Measurements from ENCODE around the gene DBNDD1.

Gene DBNDD1

GRCh38 chr16:90027611-90028010, 8.4 kb upstream of the DBNDD1 start:
- ChIA-PET CTCF (no interaction called here), POLR2A (no interaction called here)
- no peak for TF ChIP-seq CTBP1 (IDR thresholded peaks at IDR 0.05; ENCODE audit: borderline replicate concordance)
- TF ChIP-seq ZNF384 (IDR thresholded peaks at IDR 0.05): no peak
- TF ChIP-seq ARNT (IDR thresholded peaks at IDR 0.05): no peak
- TF ChIP-seq PKNOX1 (IDR thresholded peaks at IDR 0.05): no peak
- no peak for TF ChIP-seq NFRKB (IDR thresholded peaks at IDR 0.05)
- TF ChIP-seq ELF4 (IDR thresholded peaks at IDR 0.05): no peak
- no peak for TF ChIP-seq HDGF (IDR thresholded peaks at IDR 0.05; ENCODE audit: borderline replicate concordance)
- no peak for DNase-seq (ENCODE audit: extremely low spot score)

GRCh38 chr16:90026135-90026534, 6.9 kb upstream of the DBNDD1 start:
- no peak for TF ChIP-seq PKNOX1 (IDR thresholded peaks at IDR 0.05)
- no peak for TF ChIP-seq ARNT (IDR thresholded peaks at IDR 0.05)
- TF ChIP-seq NFRKB (IDR thresholded peaks at IDR 0.05): no peak
- no peak for TF ChIP-seq SP1 (IDR thresholded peaks at IDR 0.05)
- TF ChIP-seq L3MBTL2 (conservative IDR thresholded peaks at IDR 0.05): no peak
- TF ChIP-seq TARDBP (IDR thresholded peaks at IDR 0.05): no peak
- TF ChIP-seq ELF4 (IDR thresholded peaks at IDR 0.05): no peak
- TF ChIP-seq SUZ12 (IDR thresholded peaks at IDR 0.05): no peak
- no peak for TF ChIP-seq LEF1 (IDR thresholded peaks at IDR 0.05; ENCODE audit: borderline replicate concordance)
- TF ChIP-seq ZNF384 (IDR thresholded peaks at IDR 0.05): no peak
- no peak for TF ChIP-seq FOXK2 (IDR thresholded peaks at IDR 0.05)
- no peak for TF ChIP-seq CTBP1 (IDR thresholded peaks at IDR 0.05; ENCODE audit: borderline replicate concordance)
- no peak for TF ChIP-seq FOXM1 (IDR thresholded peaks at IDR 0.05; ENCODE audit: borderline replicate concordance)
- TF ChIP-seq BHLHE40 (IDR thresholded peaks at IDR 0.05; ENCODE audit: borderline replicate concordance): no peak
- no peak for TF ChIP-seq HDGF (IDR thresholded peaks at IDR 0.05; ENCODE audit: borderline replicate concordance)
- CTCF ChIA-PET: no interaction called here
- DNase-seq (ENCODE audit: extremely low spot score): no peak
- POLR2A ChIA-PET: interaction anchor here (0.8 kb wide), 1 partner anchor 9 kb away, joined by 3 read pairs; no protein-coding TSS in a partner anchor

GRCh38 chr16:90023078-90023447, 3.8 kb upstream of the DBNDD1 start:
- TF ChIP-seq ARNT (IDR thresholded peaks at IDR 0.05) (no peak), HDGF (IDR thresholded peaks at IDR 0.05; ENCODE audit: borderline replicate concordance) (no peak), TARDBP (IDR thresholded peaks at IDR 0.05) (no peak), ZNF384 (IDR thresholded peaks at IDR 0.05) (no peak), L3MBTL2 (conservative IDR thresholded peaks at IDR 0.05) (no peak), FOXM1 (IDR thresholded peaks at IDR 0.05; ENCODE audit: borderline replicate concordance) (no peak), NFRKB (IDR thresholded peaks at IDR 0.05) (no peak), PKNOX1 (IDR thresholded peaks at IDR 0.05) (no peak)
- ChIA-PET POLR2A (interaction anchor here (0.7 to 2.3 kb wide), 4 partner anchors 10 to 150 kb away, joined by 3 to 5 read pairs (median 4); partner anchors contain the start of gene TCF25), CTCF (no interaction called here)
- no peak for DNase-seq (ENCODE audit: extremely low spot score)

- DNase-seq (ENCODE audit: extremely low spot score): peak; percentile 97
- ChIA-PET POLR2A (interaction anchor here (0.7 to 2.3 kb wide), 5 partner anchors 9 to 149 kb away, joined by 3 to 5 read pairs (median 3); partner anchors contain the start of gene TCF25), CTCF (no interaction called here)
- TF ChIP-seq PKNOX1 (IDR thresholded peaks at IDR 0.05) (no peak), CTBP1 (IDR thresholded peaks at IDR 0.05; ENCODE audit: borderline replicate concordance) (peak; percentile 49; the same call in 1 of the 2 replicates), ELF4 (IDR thresholded peaks at IDR 0.05) (peak; percentile 50; the same call in 1 of the 2 replicates), HDGF (IDR thresholded peaks at IDR 0.05; ENCODE audit: borderline replicate concordance) (no peak), L3MBTL2 (conservative IDR thresholded peaks at IDR 0.05) (peak; percentile 99), SP1 (IDR thresholded peaks at IDR 0.05) (peak; percentile 80), FOXA1 (IDR thresholded peaks at IDR 0.05) (no peak)
Observed at GRCh38 chr16:90022209-90023077, 3.2 kb upstream of the DBNDD1 start.

GRCh38 chr16:90020838-90021382, 1.7 kb upstream of the DBNDD1 start:
- no peak for DNase-seq (ENCODE audit: extremely low spot score)
- POLR2A ChIA-PET: interaction anchor here (0.8 to 1.7 kb wide), 6 partner anchors 48 to 148 kb away, joined by 3 to 8 read pairs (median 3); partner anchors contain the start of genes MC1R and TCF25
- CTCF ChIA-PET: interaction anchor here (0.5 to 1.0 kb wide), 3 partner anchors 57 to 147 kb away, joined by 3 to 8 read pairs (median 3); no protein-coding TSS in a partner anchor
- TF ChIP-seq FOXM1 (IDR thresholded peaks at IDR 0.05; ENCODE audit: borderline replicate concordance): no peak
- TF ChIP-seq ELF4 (IDR thresholded peaks at IDR 0.05): no peak
- no peak for TF ChIP-seq L3MBTL2 (conservative IDR thresholded peaks at IDR 0.05)
- no peak for TF ChIP-seq CTBP1 (IDR thresholded peaks at IDR 0.05; ENCODE audit: borderline replicate concordance)
- TF ChIP-seq HDGF (IDR thresholded peaks at IDR 0.05; ENCODE audit: borderline replicate concordance): no peak
- no peak for TF ChIP-seq NFRKB (IDR thresholded peaks at IDR 0.05)
- TF ChIP-seq BHLHE40 (IDR thresholded peaks at IDR 0.05; ENCODE audit: borderline replicate concordance): no peak
- no peak for TF ChIP-seq PKNOX1 (IDR thresholded peaks at IDR 0.05)
- TF ChIP-seq TARDBP (IDR thresholded peaks at IDR 0.05): no peak
- TF ChIP-seq FOXK2 (IDR thresholded peaks at IDR 0.05): no peak
- TF ChIP-seq FOXA1 (IDR thresholded peaks at IDR 0.05): no peak
- no peak for TF ChIP-seq ARNT (IDR thresholded peaks at IDR 0.05)
- no peak for TF ChIP-seq SUZ12 (IDR thresholded peaks at IDR 0.05)
- no peak for TF ChIP-seq ZNF384 (IDR thresholded peaks at IDR 0.05)
- TF ChIP-seq LEF1 (IDR thresholded peaks at IDR 0.05; ENCODE audit: borderline replicate concordance): no peak
